H1 (cell line): ENCODE measurements around the gene RASAL1. TPM values are rescaled to one million over a fixed set of nuclear protein-coding genes. Genes with fewer than 3 reads are reported as not detected.

Experiments
- CTCF ChIA-PET: fragments of 300-600 bp; sonication (Branson Sonifier 250); formaldehyde crosslinking; loops from one replicate; lab custom pipeline; 2021; ENCODE audit not compliant: partially characterized antibody; lab: Charles Lee
- POLR2A ChIA-PET: fragments of 300-600 bp; sonication (Branson Sonifier 250); formaldehyde crosslinking; loops from one replicate; lab custom pipeline; 2021; ENCODE audit warnings: inconsistent platforms; ENCODE audit not compliant: partially characterized antibody; lab: Charles Lee
- DNase-seq, 2 experiments: peaks; one replicate each; pipeline versions ENCODE4 v3.0.0 to v3.0.0-alpha.2; 2010 to 2022; ENCODE audit warnings: low spot score in 2 of 2, low read depth in 1 of 2, mixed read lengths in 1 of 2
- FAIRE-seq: peaks from 2 replicates; lab custom pipeline; 2011; peaks lifted over from hg19 to GRCh38; lab: Jason Lieb, UNC
- H2AFZ ChIP-seq: 2 replicates; pipeline ENCODE4 v1.8.1; 2012; ENCODE audit warnings: low read length, inconsistent platforms
- H2AK5ac ChIP-seq: 2 replicates; pipeline ENCODE4 v1.6.1; 2013; ENCODE audit warnings: low read depth, low read length
- H2BK120ac ChIP-seq: replicated peaks from 2 replicates; pipeline ENCODE3; 2013; ENCODE audit warnings: low read depth, low read length, inconsistent platforms
- H2BK12ac ChIP-seq: 2 replicates; pipeline ENCODE4 v1.6.1; 2013; ENCODE audit warnings: low read depth, low read length
- H2BK15ac ChIP-seq: 2 replicates; pipeline ENCODE4 v1.6.1; 2013; ENCODE audit warnings: low read length
- H2BK20ac ChIP-seq: 2 replicates; pipeline ENCODE4 v1.6.1; 2013; ENCODE audit warnings: low read length
- H2BK5ac ChIP-seq: 2 replicates; pipeline ENCODE4 v1.6.1; 2013; ENCODE audit warnings: low read depth, low read length
- H3K14ac ChIP-seq: 2 replicates; pipeline ENCODE4 v1.6.1; 2013; ENCODE audit warnings: inconsistent platforms; ENCODE audit not compliant: insufficient read length
- H3K18ac ChIP-seq: 2 replicates; pipeline ENCODE4 v1.6.1; 2013; ENCODE audit warnings: low read length; ENCODE audit errors: extremely low read depth
- H3K23ac ChIP-seq: 2 replicates; pipeline ENCODE4 v1.6.1; 2013; ENCODE audit warnings: inconsistent platforms; ENCODE audit not compliant: insufficient read length
- H3K23me2 ChIP-seq: 2 replicates; pipeline ENCODE4 v1.6.1; 2013; ENCODE audit warnings: low read depth, low read length
- H3K27ac ChIP-seq: 2 replicates; pipeline ENCODE4 v1.6.1; 2011; ENCODE audit warnings: low read depth, low read length, inconsistent platforms
- H3K27me3 ChIP-seq, 4 experiments: replicated peaks in 1 of 4; 1 replicate in 1 of 4; 2 replicates in 3 of 4; pipeline versions ENCODE4 v1.6.1 to v1.8.1; 2011 to 2013; ENCODE audit warnings: low read length in 3 of 4, mild to moderate bottlenecking in 3 of 4, inconsistent platforms in 2 of 4, mixed read lengths in 2 of 4, moderate library complexity in 1 of 4; ENCODE audit not compliant: control insufficient read depth in 3 of 4, insufficient read depth in 3 of 4; ENCODE audit errors: extremely low read depth in 1 of 4
- H3K36me3 ChIP-seq, 4 experiments: 2 replicates each; pipeline versions ENCODE4 v1.6.1 to v1.8.1; 2011 to 2013; ENCODE audit warnings: mild to moderate bottlenecking in 4 of 4, low read length in 3 of 4, moderate library complexity in 2 of 4, control low read depth in 1 of 4, inconsistent platforms in 1 of 4; ENCODE audit not compliant: insufficient read depth in 4 of 4, control insufficient read depth in 2 of 4
- H3K4ac ChIP-seq: replicated peaks from 2 replicates; pipeline ENCODE3; 2013; ENCODE audit warnings: low read length, low read depth, mixed read lengths, inconsistent platforms; ENCODE audit not compliant: insufficient read length
- H3K4me1 ChIP-seq, 4 experiments: replicated peaks in 1 of 4; 1 replicate in 1 of 4; 2 replicates in 3 of 4; pipeline versions ENCODE4 v1.6.1 to v1.8.1; 2011 to 2013; ENCODE audit warnings: low read length in 3 of 4, inconsistent platforms in 2 of 4, mixed read lengths in 1 of 4; ENCODE audit not compliant: insufficient read depth in 4 of 4, control insufficient read depth in 3 of 4
- H3K4me2 ChIP-seq, 2 experiments: 2 replicates each; pipeline versions ENCODE4 v1.6.1 to v1.8.1; 2011 to 2013; ENCODE audit warnings: low read depth in 2 of 2, low read length in 2 of 2, control low read depth in 1 of 2, inconsistent platforms in 1 of 2, mild to moderate bottlenecking in 1 of 2; ENCODE audit not compliant: insufficient read depth in 1 of 2
- H3K4me3 ChIP-seq, 4 experiments: fragments of 200-600, 300-600 bp in 1 of 4; sonication (generic), shearing (Covaris generic), sonication (Bioruptor Twin) in 1 of 4; 2 replicates each; pipeline versions ENCODE4 v1.5.1 to v1.8.1; 2011 to 2016; ENCODE audit warnings: low read length in 4 of 4, low read depth in 3 of 4, control low read depth in 2 of 4, inconsistent platforms in 2 of 4, mild to moderate bottlenecking in 2 of 4, mixed read lengths in 1 of 4, moderate library complexity in 1 of 4; ENCODE audit not compliant: insufficient read depth in 2 of 4; ENCODE audit errors: extremely low read depth in 1 of 4
- H3K56ac ChIP-seq: replicated peaks from 2 replicates; pipeline ENCODE3; 2013; ENCODE audit warnings: low read depth, mild to moderate bottlenecking, mixed read lengths, low read length, inconsistent platforms; ENCODE audit not compliant: insufficient read length
- H3K79me1 ChIP-seq: 2 replicates; pipeline ENCODE4 v1.6.1; 2013; ENCODE audit warnings: low read depth, low read length, control low read depth
- H3K79me2 ChIP-seq, 2 experiments: 2 replicates each; pipeline versions ENCODE4 v1.6.1 to v1.8.1; 2012 to 2013; ENCODE audit warnings: low read length in 2 of 2, mild to moderate bottlenecking in 2 of 2, inconsistent platforms in 1 of 2; ENCODE audit not compliant: insufficient read depth in 2 of 2, control insufficient read depth in 1 of 2
- H3K9ac ChIP-seq, 4 experiments: replicated peaks in 1 of 4; 1 replicate in 1 of 4; 2 replicates in 3 of 4; pipeline versions ENCODE4 v1.6.1 to v1.8.1; 2011 to 2013; ENCODE audit warnings: low read depth in 3 of 4, low read length in 3 of 4, control low read depth in 2 of 4, mild to moderate bottlenecking in 2 of 4, moderate library complexity in 2 of 4, inconsistent platforms in 1 of 4; ENCODE audit errors: extremely low read depth in 1 of 4
- H3K9me3 ChIP-seq, 2 experiments: 2 replicates each; pipeline versions ENCODE4 v1.6.1 to v1.8.1; 2012 to 2013; ENCODE audit warnings: mild to moderate bottlenecking in 2 of 2, moderate library complexity in 2 of 2, control low read depth in 1 of 2, inconsistent platforms in 1 of 2, low read depth in 1 of 2, low read length in 1 of 2, mixed read lengths in 1 of 2; ENCODE audit not compliant: insufficient read depth in 2 of 2
- H4K20me1 ChIP-seq, 2 experiments: replicated peaks in 1 of 2; 2 replicates each; pipeline versions ENCODE3 to v1.8.1; 2011 to 2013; ENCODE audit warnings: inconsistent platforms in 2 of 2, low read length in 2 of 2, mild to moderate bottlenecking in 1 of 2; ENCODE audit not compliant: insufficient read depth in 2 of 2, control insufficient read depth in 1 of 2
- H4K5ac ChIP-seq: 2 replicates; pipeline ENCODE4 v1.6.1; 2013; ENCODE audit warnings: low read length, low read depth, mixed read lengths, inconsistent platforms; ENCODE audit not compliant: insufficient read length
- H4K8ac ChIP-seq: 2 replicates; pipeline ENCODE4 v1.8.0; 2013; ENCODE audit warnings: mild to moderate bottlenecking, moderate library complexity, low read length, inconsistent platforms; ENCODE audit not compliant: insufficient read depth; ENCODE audit errors: extremely low read depth
- H4K91ac ChIP-seq: replicated peaks from 2 replicates; pipeline ENCODE3; 2013; ENCODE audit warnings: low read length, mixed read lengths, inconsistent platforms; ENCODE audit not compliant: insufficient read length
- BCL11A ChIP-seq, 2 experiments: IDR thresholded peaks; one replicate each; pipeline ENCODE4 v1.6.1; 2011; ENCODE audit warnings: low read depth in 2 of 2, low read length in 2 of 2, mild to moderate bottlenecking in 2 of 2
- BRCA1 ChIP-seq: IDR thresholded peaks from 2 replicates; pipeline ENCODE4 v1.6.1; 2012; ENCODE audit warnings: low read depth, low read length, improper control_type of control experiment
- CHD1 ChIP-seq: IDR thresholded peaks from 2 replicates; pipeline ENCODE4 v1.6.1; 2012; ENCODE audit warnings: low read depth, low read length, improper control_type of control experiment
- RAD21 ChIP-seq, 2 experiments: IDR thresholded peaks in 1 of 2; conservative IDR thresholded peaks in 1 of 2; 2 replicates each; pipeline ENCODE4 v1.6.1; 2011; ENCODE audit warnings: low read depth in 2 of 2, low read length in 2 of 2, improper control_type of control experiment in 1 of 2, inconsistent platforms in 1 of 2, mild to moderate bottlenecking in 1 of 2, moderate library complexity in 1 of 2
- RBBP5 ChIP-seq: IDR thresholded peaks from 2 replicates; pipeline ENCODE4 v1.7.1; 2012; ENCODE audit warnings: low read depth, mild to moderate bottlenecking, inconsistent platforms, low read length, moderate library complexity, borderline replicate concordance
- RNF2 ChIP-seq: fragments of 200-900, 300-1000 bp; sonication (generic); IDR thresholded peaks from 2 replicates; pipeline ENCODE4 v1.7.1; 2016; ENCODE audit warnings: borderline replicate concordance, low read depth, mild to moderate bottlenecking, antibody characterized with exemption, low read length; ENCODE audit not compliant: poor library complexity, severe bottlenecking; ENCODE audit errors: missing control alignments
- SP1 ChIP-seq: IDR thresholded peaks from 2 replicates; pipeline ENCODE4 v1.6.1; 2011; ENCODE audit warnings: low read depth, low read length
- SUZ12 ChIP-seq: fragments of 200-600 bp; sonication (generic); IDR thresholded peaks from 2 replicates; pipeline ENCODE4 v1.6.1; 2012; ENCODE audit warnings: mild to moderate bottlenecking, inconsistent platforms, low read length, moderate library complexity, mixed read lengths
- WGBS, 2 experiments: shearing (Covaris generic) in 1 of 2; methylation state at CpG; one replicate each; pipeline versions ENCODE4 v1.1.6 to v1.1.7; 2013 to 2015; ENCODE audit warnings: low lambda C conversion rate in 2 of 2, mixed read lengths in 2 of 2, inconsistent platforms in 1 of 2, low coverage in 1 of 2, missing lambda C conversion rate in 1 of 2; ENCODE audit not compliant: insufficient replicate concordance in 2 of 2, insufficient coverage in 1 of 2, insufficient read length in 1 of 2; ENCODE audit errors: extremely low coverage in 1 of 2, missing lambda C conversion rate in 1 of 2; 5-methylcytosine and 5-hydroxymethylcytosine counted together
- polyA plus RNA-seq, 7 experiments: library from polyadenylated mRNA; depleted of rRNA in 3 of 7; stranded (reverse) in 5 of 7; unstranded in 2 of 7; fragments of >200 nt in 5 of 7; fragments of 200-250 nt in 2 of 7; gene quantifications; 1 replicate in 5 of 7; 2 replicates in 1 of 7; 4 replicates in 1 of 7; pipeline versions ENCODE4 v1.2.1 to v1.2.3, GENCODE V29; 2011 to 2013; ENCODE audit warnings: missing spikeins in 2 of 7, mixed read lengths in 2 of 7
- total RNA-seq: library from RNA; stranded (reverse); fragmentation: NEBNext Ultra II Directional; extraction: Animal tissue kit (Norgen Biotek cat#: 25700); gene quantifications from 2 replicates; pipeline ENCODE4 v1.2.1, GENCODE V29; 2021
- TF ChIP-seq, protein P1 (sequence below): IDR thresholded peaks from 2 replicates; pipeline ENCODE4 v1.6.1; 2012; ENCODE audit warnings: inconsistent platforms
- TF ChIP-seq, protein P2 (sequence below), 3 experiments: IDR thresholded peaks; 1 replicate in 2 of 3; 2 replicates in 1 of 3; pipeline versions ENCODE4 v1.5.1 to v1.6.1; 2011; ENCODE audit warnings: low read length in 3 of 3, mild to moderate bottlenecking in 3 of 3, inconsistent platforms in 2 of 3, low read depth in 1 of 3, moderate library complexity in 1 of 3; ENCODE audit not compliant: insufficient read depth in 1 of 3; ENCODE audit errors: control extremely low read depth in 1 of 3

Gene RASAL1
- total and polyA plus RNA-seq, 2 of the 8 experiments (the other 6 are each of a cell fraction or from before 2014, with no cell fraction given): 3.7 to 5.0 TPM

DNA sequence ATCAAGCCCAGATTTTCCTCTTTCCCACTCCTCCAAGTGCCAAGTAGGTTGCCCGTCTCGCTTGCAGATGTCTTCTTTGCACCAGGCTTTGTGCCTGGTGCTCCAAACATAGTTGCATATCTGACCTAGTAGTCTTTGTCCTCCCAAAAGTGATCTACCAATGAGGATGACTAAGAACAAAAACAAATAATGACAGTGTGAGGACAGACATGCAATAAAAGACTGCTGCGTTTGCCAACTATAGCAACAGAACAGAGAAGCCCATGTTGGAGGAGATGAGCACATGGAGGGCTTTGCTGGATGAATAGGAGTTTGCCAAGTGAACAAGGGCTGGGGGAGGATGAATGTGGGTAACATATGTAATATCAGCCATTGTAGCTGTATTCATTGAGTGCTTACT is 63.4 kb downstream of the RASAL1 start:
- no peak overlapping the region for H3K27ac ChIP-seq
- CTCF ChIA-PET: interaction anchor here (0.6 to 12.0 kb wide), 5 partner anchors 20 to 26 kb away, joined by 3 to 96 read pairs (median 5); no protein-coding TSS in a partner anchor
- POLR2A ChIA-PET: no interaction called here
- H3K4me2 ChIP-seq: no peak overlapping the region
- H2BK20ac ChIP-seq: no peak overlapping the region
- no peak overlapping the region for H2BK120ac ChIP-seq
- 91% methylated on average over 3 of the region's 3 CpGs; no CpG with 5 or more reads in 1 of the 2 experiments for WGBS, 2 experiments
- DNase-seq: no peak
- H4K20me1 ChIP-seq: no peaks in the 10 kb centered on the region
- no peak overlapping the region for H3K4ac ChIP-seq
- no peak overlapping the region for H4K5ac ChIP-seq
- H3K27me3 ChIP-seq: peaks cover 3 to 7% (median 6%) of the 10 kb centered on the region in 4 experiments
- no peak overlapping the region for H3K9ac ChIP-seq
- no peak for FAIRE-seq
- no peak overlapping the region for H3K56ac ChIP-seq
- H3K14ac ChIP-seq: no peak overlapping the region
- H3K23me2 ChIP-seq: no peaks in the 10 kb centered on the region; the same call in 1 of the 2 replicates
- H2AFZ ChIP-seq: no peak overlapping the region
- no peak overlapping the region for H3K23ac ChIP-seq
- no peak overlapping the region for H2BK15ac ChIP-seq
- no peak overlapping the region for H2BK5ac ChIP-seq
- no peaks in the 10 kb centered on the region for H3K9me3 ChIP-seq
- no peaks in the 10 kb centered on the region for H3K79me2 ChIP-seq
- H3K4me1 ChIP-seq: peaks cover 0 to 8% (median 2%) of the 10 kb centered on the region in 4 experiments; a peak in 4 of 7 replicates
- no peak overlapping the region for H4K91ac ChIP-seq
- no peak overlapping the region for H4K8ac ChIP-seq
- H3K79me1 ChIP-seq: no peaks in the 10 kb centered on the region
- H2AK5ac ChIP-seq: no peak overlapping the region
- H3K36me3 ChIP-seq: no peaks in the 10 kb centered on the region
- 0 out of 2 replicates have a peak overlapping the region, but pooled peaks have one; percentile 39 for H2BK12ac ChIP-seq
- H3K4me3 ChIP-seq: no peak overlapping the region
- no peak overlapping the region for H3K18ac ChIP-seq
- no peak for TF ChIP-seq CHD1
- no peak for TF ChIP-seq RBBP5
- no peak for TF ChIP-seq BCL11A (IDR thresholded peaks at IDR 0.05; ENCODE audit: low read depth in 2 of 2, low read length in 2 of 2)
- TF ChIP-seq, protein P1, sequence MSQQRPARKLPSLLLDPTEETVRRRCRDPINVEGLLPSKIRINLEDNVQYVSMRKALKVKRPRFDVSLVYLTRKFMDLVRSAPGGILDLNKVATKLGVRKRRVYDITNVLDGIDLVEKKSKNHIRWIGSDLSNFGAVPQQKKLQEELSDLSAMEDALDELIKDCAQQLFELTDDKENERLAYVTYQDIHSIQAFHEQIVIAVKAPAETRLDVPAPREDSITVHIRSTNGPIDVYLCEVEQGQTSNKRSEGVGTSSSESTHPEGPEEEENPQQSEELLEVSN: no peak
- TF ChIP-seq SP1: no peak
- no peak for TF ChIP-seq RNF2
- no peak for TF ChIP-seq BRCA1
- TF ChIP-seq RAD21 (IDR thresholded peaks at IDR 0.05 in 1 of 2, conservative IDR thresholded peaks at IDR 0.05 in 1 of 2; ENCODE audit: low read depth in 2 of 2, low read length in 2 of 2): no peak
- TF ChIP-seq, protein P2, sequence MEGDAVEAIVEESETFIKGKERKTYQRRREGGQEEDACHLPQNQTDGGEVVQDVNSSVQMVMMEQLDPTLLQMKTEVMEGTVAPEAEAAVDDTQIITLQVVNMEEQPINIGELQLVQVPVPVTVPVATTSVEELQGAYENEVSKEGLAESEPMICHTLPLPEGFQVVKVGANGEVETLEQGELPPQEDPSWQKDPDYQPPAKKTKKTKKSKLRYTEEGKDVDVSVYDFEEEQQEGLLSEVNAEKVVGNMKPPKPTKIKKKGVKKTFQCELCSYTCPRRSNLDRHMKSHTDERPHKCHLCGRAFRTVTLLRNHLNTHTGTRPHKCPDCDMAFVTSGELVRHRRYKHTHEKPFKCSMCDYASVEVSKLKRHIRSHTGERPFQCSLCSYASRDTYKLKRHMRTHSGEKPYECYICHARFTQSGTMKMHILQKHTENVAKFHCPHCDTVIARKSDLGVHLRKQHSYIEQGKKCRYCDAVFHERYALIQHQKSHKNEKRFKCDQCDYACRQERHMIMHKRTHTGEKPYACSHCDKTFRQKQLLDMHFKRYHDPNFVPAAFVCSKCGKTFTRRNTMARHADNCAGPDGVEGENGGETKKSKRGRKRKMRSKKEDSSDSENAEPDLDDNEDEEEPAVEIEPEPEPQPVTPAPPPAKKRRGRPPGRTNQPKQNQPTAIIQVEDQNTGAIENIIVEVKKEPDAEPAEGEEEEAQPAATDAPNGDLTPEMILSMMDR (IDR thresholded peaks at IDR 0.05; ENCODE audit: control extremely low read depth in 1 of 3, insufficient read depth in 1 of 3, low read depth in 1 of 3, low read length in 3 of 3): no peak
- no peak for TF ChIP-seq SUZ12
